Left renal pelvis (tissue), 4 donors: Measurements from ENCODE around the gene SOS2. TPM values are rescaled to one million over a fixed set of nuclear protein-coding genes. Genes with fewer than 3 reads are reported as not detected.
A peak's percentile ranks its signal among the peaks of the same experiment; 100 is the strongest.
"Not testable (repeated sequence)": the region's sequence is repeated elsewhere in the genome, so short reads cannot be mapped to it uniquely, and the experiment has no call there.

ENCODE experiments used
- DNase-seq, 4 donors: peaks; one replicate each; pipeline ENCODE4 v3.0.0-alpha.2; 2013; ENCODE audit warnings: low read depth in 4 of 4, low spot score in 3 of 4
- polyA plus RNA-seq, 4 donors: library from polyadenylated mRNA; unstranded; fragments of 120-200 nt; gene quantifications; one replicate each; pipeline ENCODE4 v1.2.1, GENCODE V29; 2013; ENCODE audit not compliant: insufficient read length in 4 of 4

The SOS2 gene
- polyA plus RNA-seq, 4 donors: 34.8 to 46.3 (median 38.4) TPM

- DNase-seq: no peak
Observed at GRCh38 chr14:50087341-50088116, 143.8 kb downstream of the SOS2 start.

- no peak for DNase-seq
Observed at GRCh38 chr14:50086321-50086711, 145.1 kb downstream of the SOS2 start.

- no peak for DNase-seq
Observed at GRCh38 chr14:50085570-50086320, 145.6 kb downstream of the SOS2 start.

- no peak for DNase-seq
Observed at GRCh38 chr14:50084666-50085065, 146.7 kb downstream of the SOS2 start.

- no peak for DNase-seq
Observed at GRCh38 chr14:50083467-50084337, 147.7 kb downstream of the SOS2 start.

- DNase-seq: no peak
Observed at GRCh38 chr14:50082784-50083466, 148.5 kb downstream of the SOS2 start.

GRCh38 chr14:50082308-50082742 is 149.1 kb downstream of the SOS2 start:
- peak in 1 of 4 donors; percentile 30 for DNase-seq

GRCh38 chr14:50079103-50079502 is 152.3 kb downstream of the SOS2 start:
- not testable (repeated sequence) for DNase-seq

- DNase-seq: not testable (repeated sequence)
Observed at GRCh38 chr14:50073663-50074062, 157.7 kb downstream of the SOS2 start.

- no peak for DNase-seq
Observed at GRCh38 chr14:50072395-50072794, 159.0 kb downstream of the SOS2 start.

GRCh38 chr14:50070840-50071548 is 160.4 kb downstream of the SOS2 start:
- no peak for DNase-seq

GRCh38 chr14:50070230-50070629 is 161.1 kb downstream of the SOS2 start:
- no peak for DNase-seq

- DNase-seq: no peak
Observed at GRCh38 chr14:50069325-50069724, 162.1 kb downstream of the SOS2 start.

- DNase-seq: no peak
Observed at GRCh38 chr14:50068496-50068895, 162.9 kb downstream of the SOS2 start.

GRCh38 chr14:50067723-50068495 is 163.5 kb downstream of the SOS2 start:
- DNase-seq: no peak
